Ectodermal cell (in vitro differentiated cells): ENCODE results near the gene ERCC6.

ENCODE experiments used
- H3K27ac ChIP-seq: 2 replicates; pipeline ENCODE4 v1.7.0; 2013; ENCODE audit warnings: mild to moderate bottlenecking, low read depth, low read length; ENCODE audit not compliant: insufficient read depth, poor library complexity, severe bottlenecking
- H3K27me3 ChIP-seq: 2 replicates; pipeline ENCODE4 v1.7.0; 2013; ENCODE audit warnings: mild to moderate bottlenecking, low read length; ENCODE audit not compliant: insufficient read depth, control insufficient read depth, poor library complexity, severe bottlenecking
- H3K36me3 ChIP-seq: one replicate; pipeline ENCODE4 v1.7.0; 2013; ENCODE audit warnings: low read length; ENCODE audit not compliant: control insufficient read depth, insufficient read depth
- H3K4me1 ChIP-seq: one replicate; pipeline ENCODE4 v1.7.0; 2013; ENCODE audit warnings: low read length; ENCODE audit not compliant: control insufficient read depth, insufficient read depth
- H3K4me3 ChIP-seq: 2 replicates; pipeline ENCODE4 v1.7.0; 2013; ENCODE audit warnings: low read depth, low read length, control low read depth; ENCODE audit not compliant: insufficient read depth
- H3K9me3 ChIP-seq: 2 replicates; pipeline ENCODE4 v1.7.0; 2013; ENCODE audit warnings: mild to moderate bottlenecking, low read length, moderate library complexity; ENCODE audit not compliant: control insufficient read depth
- WGBS, 2 experiments: methylation state at CpG; one replicate each; pipeline ENCODE4 v1.1.7; 2013; ENCODE audit warnings: missing lambda C conversion rate in 2 of 2; 5-methylcytosine and 5-hydroxymethylcytosine counted together

The ERCC6 gene

GRCh38 chr10:49516216-49516970, 22.5 kb downstream of the ERCC6 start:
- no peaks in the 10 kb centered on the region for H3K27me3 ChIP-seq
- no peaks in the 10 kb centered on the region for H3K4me1 ChIP-seq
- no peaks in the 10 kb centered on the region for H3K36me3 ChIP-seq
- H3K9me3 ChIP-seq: no peaks in the 10 kb centered on the region
- H3K4me3 ChIP-seq: no peak overlapping the region
- 92 to 96% methylated on average over 16 of the region's 16 CpGs for WGBS, 2 experiments
- H3K27ac ChIP-seq: no peak overlapping the region

GRCh38 chr10:49512121-49512809, 26.7 kb downstream of the ERCC6 start:
- no peaks in the 10 kb centered on the region for H3K9me3 ChIP-seq
- WGBS, 2 experiments: 68 to 95% methylated on average over 1 to 3 of the region's 4 CpGs
- no peaks in the 10 kb centered on the region for H3K36me3 ChIP-seq
- no peak overlapping the region for H3K27ac ChIP-seq
- no peaks in the 10 kb centered on the region for H3K4me1 ChIP-seq
- no peaks in the 10 kb centered on the region for H3K27me3 ChIP-seq
- no peak overlapping the region for H3K4me3 ChIP-seq

- WGBS, 2 experiments: 92 to 95% methylated on average over 4 of the region's 4 CpGs
- no peaks in the 10 kb centered on the region for H3K36me3 ChIP-seq
- no peaks in the 10 kb centered on the region for H3K9me3 ChIP-seq
- H3K4me3 ChIP-seq: no peak overlapping the region
- H3K27ac ChIP-seq: no peak overlapping the region
- no peaks in the 10 kb centered on the region for H3K4me1 ChIP-seq
- no peaks in the 10 kb centered on the region for H3K27me3 ChIP-seq
Measured at GRCh38 chr10:49509771-49510303, 29.1 kb downstream of the ERCC6 start.

GRCh38 chr10:49508654-49509053, 30.3 kb downstream of the ERCC6 start:
- H3K27me3 ChIP-seq: no peaks in the 10 kb centered on the region
- H3K4me1 ChIP-seq: no peaks in the 10 kb centered on the region
- H3K36me3 ChIP-seq: no peaks in the 10 kb centered on the region
- no peak overlapping the region for H3K27ac ChIP-seq
- no peak overlapping the region for H3K4me3 ChIP-seq
- 81 to 90% methylated on average over 4 of the region's 4 CpGs for WGBS, 2 experiments
- no peaks in the 10 kb centered on the region for H3K9me3 ChIP-seq

- Histone ChIP-seq H3K36me3 (no peaks in the 10 kb centered on the region), H3K4me3 (no peak overlapping the region), H3K27me3 (no peaks in the 10 kb centered on the region), H3K4me1 (no peaks in the 10 kb centered on the region), H3K9me3 (no peaks in the 10 kb centered on the region), H3K27ac (no peak overlapping the region)
- WGBS, 2 experiments: 93 to 94% methylated on average over 4 of the region's 4 CpGs
Measured at GRCh38 chr10:49508249-49508648, 30.7 kb downstream of the ERCC6 start.

- Histone ChIP-seq H3K9me3 (no peaks in the 10 kb centered on the region), H3K4me1 (no peaks in the 10 kb centered on the region), H3K27ac (no peak overlapping the region), H3K4me3 (no peak overlapping the region), H3K36me3 (no peaks in the 10 kb centered on the region), H3K27me3 (no peaks in the 10 kb centered on the region)
- 87 to 88% methylated on average over 4 of the region's 4 CpGs for WGBS, 2 experiments
Measured at GRCh38 chr10:49505589-49505988, 33.3 kb downstream of the ERCC6 start.

GRCh38 chr10:49505076-49505475, 33.8 kb downstream of the ERCC6 start:
- Histone ChIP-seq H3K27ac (no peak overlapping the region), H3K4me1 (no peaks in the 10 kb centered on the region), H3K27me3 (no peaks in the 10 kb centered on the region), H3K9me3 (no peaks in the 10 kb centered on the region), H3K4me3 (no peak overlapping the region), H3K36me3 (no peaks in the 10 kb centered on the region)
- 90% methylated on average over 3 of the region's 3 CpGs for WGBS, 2 experiments

- WGBS, 2 experiments: 100% methylated on average over 1 of the region's 1 CpG; no CpG with 5 or more reads in 1 of the 2 experiments
Measured at GRCh38 chr10:49504528-49504927, 34.4 kb downstream of the ERCC6 start.

GRCh38 chr10:49502358-49502757, 36.6 kb downstream of the ERCC6 start:
- H3K36me3 ChIP-seq: no peaks in the 10 kb centered on the region
- no peak overlapping the region for H3K4me3 ChIP-seq
- H3K4me1 ChIP-seq: no peaks in the 10 kb centered on the region
- WGBS, 2 experiments: 87 to 91% methylated on average over 2 of the region's 2 CpGs
- H3K27me3 ChIP-seq: no peaks in the 10 kb centered on the region
- no peaks in the 10 kb centered on the region for H3K9me3 ChIP-seq
- H3K27ac ChIP-seq: no peak overlapping the region

More at GRCh38 chr10:49504528-49504927, 34.4 kb downstream of the ERCC6 start:
- H3K4me3 ChIP-seq: no peak overlapping the region
- no peaks in the 10 kb centered on the region for H3K36me3 ChIP-seq
- no peaks in the 10 kb centered on the region for H3K4me1 ChIP-seq
- no peak overlapping the region for H3K27ac ChIP-seq
- H3K9me3 ChIP-seq: no peaks in the 10 kb centered on the region
- H3K27me3 ChIP-seq: no peaks in the 10 kb centered on the region

- 82 to 92% methylated on average over 1 of the region's 1 CpG for WGBS, 2 experiments
- Histone ChIP-seq H3K36me3 (no peaks in the 10 kb centered on the region), H3K4me3 (no peak overlapping the region), H3K4me1 (no peaks in the 10 kb centered on the region), H3K27ac (no peak overlapping the region), H3K27me3 (no peaks in the 10 kb centered on the region), H3K9me3 (no peaks in the 10 kb centered on the region)
Measured at GRCh38 chr10:49500412-49500811, 38.5 kb downstream of the ERCC6 start.
